Calu3 (cell line): Measurements from ENCODE around the gene SSTR4. TPM values are rescaled to one million over a fixed set of nuclear protein-coding genes. Genes with fewer than 3 reads are reported as not detected.

Experiments
- BruUV-seq: library from RNA; stranded (reverse); fragments of 400-500 nt; replicated peaks from 2 replicates; lab custom pipeline; 2021; lab: Mats Ljungman, UMichigan
- CTCF ChIA-PET: fragments of 300-600 bp; sonication (Branson Sonifier 250); formaldehyde crosslinking; loops from one replicate; lab custom pipeline; 2022; ENCODE audit warnings: antibody characterized with exemption; lab: Charles Lee
- DNase-seq: peaks from one replicate; pipeline ENCODE4 v3.0.0; 2022
- H3K27ac Mint-ChIP-seq: one replicate; pipeline ENCODE4 v1.8.0; 2022; ENCODE audit warnings: mixed read lengths; ENCODE audit not compliant: unreplicated experiment
- H3K27me3 Mint-ChIP-seq: one replicate; pipeline ENCODE4 v1.8.0; 2022; ENCODE audit warnings: mixed read lengths; ENCODE audit not compliant: unreplicated experiment
- H3K36me3 Mint-ChIP-seq: one replicate; pipeline ENCODE4 v1.8.0; 2022; ENCODE audit warnings: mild to moderate bottlenecking, moderate library complexity, mixed read lengths; ENCODE audit not compliant: insufficient read depth, unreplicated experiment
- H3K4me1 Mint-ChIP-seq: one replicate; pipeline ENCODE4 v1.8.0; 2022; ENCODE audit warnings: mild to moderate bottlenecking, low read depth, mixed read lengths; ENCODE audit not compliant: unreplicated experiment
- H3K4me3 Mint-ChIP-seq: one replicate; pipeline ENCODE4 v1.8.0; 2022; ENCODE audit warnings: mild to moderate bottlenecking, low read depth, moderate library complexity, mixed read lengths; ENCODE audit not compliant: unreplicated experiment
- H3K9me3 Mint-ChIP-seq: one replicate; pipeline ENCODE4 v1.8.0; 2022; ENCODE audit warnings: low read depth, mixed read lengths; ENCODE audit not compliant: unreplicated experiment
- CTCF ChIP-seq: fragments of 200-600 bp; IDR thresholded peaks from one replicate; pipeline ENCODE4 v1.8.0; 2022; ENCODE audit warnings: antibody characterized with exemption; ENCODE audit not compliant: unreplicated experiment
- intact Hi-C: fragments of 100-400 bp; cut with micrococcal nuclease; formaldehyde crosslinking; loops from one replicate; pipeline ENCODE4 v1.10.0; 2022; ENCODE audit not compliant: unreplicated experiment
- total RNA-seq: library from RNA; stranded (reverse); gene quantifications from 2 replicates; pipeline ENCODE4 v1.2.3, GENCODE V29; 2022

The SSTR4 gene
- total RNA-seq, 1 experiment from 2014 or later, result not detected

GRCh38 chr20:23071398-23071797, 36.3 kb downstream of the SSTR4 start:
- no peak overlapping the region for H3K4me3 Mint-ChIP-seq
- no peaks in the 10 kb centered on the region for H3K9me3 Mint-ChIP-seq
- H3K4me1 Mint-ChIP-seq, result no peaks in the 10 kb centered on the region
- no peaks in the 10 kb centered on the region for H3K36me3 Mint-ChIP-seq
- CTCF ChIA-PET, result no interaction called here
- H3K27ac Mint-ChIP-seq, result no peak overlapping the region
- intact Hi-C loops, result no loop called here
- DNase-seq, result no peak
- BruUV-seq, result no TSS peak
- no peak for TF ChIP-seq CTCF
- H3K27me3 Mint-ChIP-seq, result peaks cover 3% of the 10 kb centered on the region

GRCh38 chr20:23071996-23072395, 36.9 kb downstream of the SSTR4 start:
- no peaks in the 10 kb centered on the region for H3K9me3 Mint-ChIP-seq
- no peak overlapping the region for H3K4me3 Mint-ChIP-seq
- intact Hi-C loops, result no loop called here
- no peak for DNase-seq
- CTCF ChIA-PET, result no interaction called here
- H3K27ac Mint-ChIP-seq, result no peak overlapping the region
- no peak for TF ChIP-seq CTCF
- no peaks in the 10 kb centered on the region for H3K36me3 Mint-ChIP-seq
- peaks cover 9% of the 10 kb centered on the region for H3K27me3 Mint-ChIP-seq
- H3K4me1 Mint-ChIP-seq, result no peaks in the 10 kb centered on the region
- BruUV-seq, result no TSS peak

GRCh38 chr20:23072892-23073586, 37.9 kb downstream of the SSTR4 start:
- no peak overlapping the region for H3K27ac Mint-ChIP-seq
- intact Hi-C loops, result no loop called here
- no peak for DNase-seq
- H3K36me3 Mint-ChIP-seq, result no peaks in the 10 kb centered on the region
- CTCF ChIA-PET, result no interaction called here
- no TSS peak for BruUV-seq
- H3K4me3 Mint-ChIP-seq, result no peak overlapping the region
- TF ChIP-seq CTCF, result no peak
- no peaks in the 10 kb centered on the region for H3K4me1 Mint-ChIP-seq
- no peaks in the 10 kb centered on the region for H3K9me3 Mint-ChIP-seq
- peaks cover 19% of the 10 kb centered on the region for H3K27me3 Mint-ChIP-seq

GRCh38 chr20:23074052-23074451, 38.9 kb downstream of the SSTR4 start:
- BruUV-seq, result no TSS peak
- H3K4me1 Mint-ChIP-seq, result no peaks in the 10 kb centered on the region
- CTCF ChIA-PET, result no interaction called here
- H3K27me3 Mint-ChIP-seq, result peaks cover 20% of the 10 kb centered on the region
- TF ChIP-seq CTCF, result no peak
- H3K4me3 Mint-ChIP-seq, result no peak overlapping the region
- DNase-seq, result no peak
- H3K27ac Mint-ChIP-seq, result no peak overlapping the region
- no peaks in the 10 kb centered on the region for H3K36me3 Mint-ChIP-seq
- intact Hi-C loops, result no loop called here
- no peaks in the 10 kb centered on the region for H3K9me3 Mint-ChIP-seq
